NK-92 (cell line): ENCODE measurements around the gene RYK.
"Not testable (repeated sequence)": the region's sequence is repeated elsewhere in the genome, so short reads cannot be mapped to it uniquely, and the experiment has no call there.

Experiments used
- DNase-seq: peaks from one replicate; lab custom pipeline; 2025; ENCODE audit not compliant: unreplicated experiment; lab: John Stamatoyannopoulos, UW

Gene RYK

DNA sequence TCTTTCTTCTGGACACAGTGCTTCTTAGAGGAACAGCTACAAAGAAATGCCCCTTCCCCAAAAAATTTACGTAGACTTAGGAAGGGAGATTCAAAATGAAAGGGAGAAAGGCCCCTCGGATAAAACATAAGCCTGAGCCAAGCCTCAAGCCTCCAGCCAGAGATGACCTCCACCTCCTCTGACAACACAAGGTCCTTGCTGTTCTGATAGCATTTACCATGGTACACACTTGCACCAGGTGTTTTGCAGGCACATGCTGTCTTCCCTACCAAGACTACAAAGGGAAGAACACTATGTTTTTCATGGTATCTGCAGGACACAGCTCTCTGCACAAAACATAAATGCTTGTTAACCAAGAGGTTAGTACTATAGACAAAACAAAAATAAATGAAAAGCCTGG, 27.8 kb downstream of the RYK start:
- DNase-seq = no peak

DNA sequence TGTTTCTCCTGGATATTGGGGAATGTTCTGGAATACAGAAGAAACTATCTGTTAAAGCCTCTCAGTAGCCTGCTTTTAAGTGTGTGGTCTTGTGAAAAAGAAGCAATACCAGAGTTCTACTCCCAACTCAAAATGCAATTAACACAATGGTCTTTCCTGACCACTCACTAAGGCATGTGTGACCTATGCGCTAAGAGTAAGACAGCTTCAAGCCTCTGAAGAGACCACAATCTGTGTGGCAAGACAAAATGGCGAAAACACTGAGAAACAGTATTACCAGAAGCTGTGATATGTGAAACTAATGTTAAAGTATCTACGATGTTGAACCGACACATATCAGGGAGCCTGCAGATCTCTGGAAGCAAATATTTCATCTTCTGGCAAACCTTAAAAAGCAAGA, 33.8 kb downstream of the RYK start:
- no peak for DNase-seq

DNA sequence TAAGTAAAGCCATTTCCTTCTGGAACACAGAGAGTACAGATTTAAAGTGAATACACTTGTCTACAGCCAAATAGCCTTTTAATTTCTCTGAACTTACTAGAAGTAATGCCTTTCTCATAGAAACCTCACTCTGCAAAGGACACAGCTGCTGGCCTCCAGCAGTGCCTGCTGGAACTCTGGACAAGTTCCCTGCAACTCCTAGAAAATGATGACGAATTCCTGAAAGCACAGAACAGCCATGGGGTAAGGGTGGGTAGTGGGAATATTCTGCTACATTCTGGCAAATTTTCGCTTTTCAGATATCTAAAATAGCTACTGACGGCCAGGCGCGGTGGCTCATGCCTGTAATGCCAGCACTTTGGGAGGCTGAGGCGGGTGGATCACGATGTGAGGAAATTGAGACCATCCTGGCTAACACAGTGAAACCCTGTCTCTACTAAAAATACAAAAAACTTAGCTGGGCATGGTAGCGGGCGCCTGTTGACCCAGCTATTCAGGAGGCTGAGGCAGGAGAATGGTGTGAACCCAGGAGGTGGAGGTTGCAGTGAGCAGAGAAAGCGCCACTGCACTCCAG, 34.4 kb downstream of the RYK start:
- no peak for DNase-seq

DNA sequence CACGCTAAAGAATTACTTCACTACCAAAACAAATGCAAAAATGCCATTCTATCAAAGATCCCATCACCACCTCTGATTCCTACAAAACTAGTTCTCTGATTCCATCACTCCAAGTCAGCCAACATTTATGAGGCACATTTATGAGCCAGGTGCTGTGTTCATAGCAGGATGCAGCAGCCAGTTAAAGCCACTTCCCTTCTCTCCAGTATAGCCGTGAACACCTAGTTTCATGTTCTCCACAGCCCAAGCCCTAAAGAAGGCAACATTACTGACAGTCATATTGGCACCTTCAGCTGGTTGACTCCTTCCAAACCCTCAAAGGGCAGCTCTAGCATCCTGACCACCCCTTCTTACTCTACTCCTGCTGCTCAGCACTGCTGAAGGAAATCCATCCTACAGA, 36.4 kb downstream of the RYK start:
- DNase-seq = no peak

DNA sequence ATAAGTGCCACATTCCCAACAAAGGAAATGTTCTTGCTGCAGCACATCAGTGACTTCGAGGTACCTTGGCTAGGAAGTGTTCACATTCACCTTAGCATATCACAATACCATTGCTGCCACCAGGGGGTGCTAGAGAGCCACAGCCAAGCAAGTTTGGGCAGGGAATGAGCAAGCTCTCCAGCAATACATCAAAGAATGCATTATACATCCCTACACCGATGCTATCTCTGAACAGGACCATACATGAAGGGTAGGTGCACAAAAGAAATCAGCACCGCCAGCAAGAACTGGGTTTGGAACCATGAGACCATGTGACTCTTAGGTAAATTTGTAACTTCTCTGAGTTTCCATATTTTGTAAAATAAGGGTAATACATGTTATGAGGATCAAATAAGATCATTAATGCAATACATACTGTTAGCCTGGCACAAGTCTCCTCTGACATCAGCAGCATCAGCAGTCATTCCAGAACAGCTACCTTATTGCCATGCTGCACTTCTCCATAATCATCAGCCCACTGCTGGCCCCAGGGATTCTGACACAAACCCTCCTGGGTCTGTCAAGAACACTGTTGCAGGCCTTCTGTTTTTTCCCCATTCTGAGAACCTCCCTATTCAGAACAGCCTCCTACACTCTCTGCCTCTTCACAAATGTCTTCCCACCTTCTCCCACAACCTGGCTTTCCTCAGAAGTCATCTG, 37.5 kb downstream of the RYK start:
- peak; percentile 11 for DNase-seq

DNA sequence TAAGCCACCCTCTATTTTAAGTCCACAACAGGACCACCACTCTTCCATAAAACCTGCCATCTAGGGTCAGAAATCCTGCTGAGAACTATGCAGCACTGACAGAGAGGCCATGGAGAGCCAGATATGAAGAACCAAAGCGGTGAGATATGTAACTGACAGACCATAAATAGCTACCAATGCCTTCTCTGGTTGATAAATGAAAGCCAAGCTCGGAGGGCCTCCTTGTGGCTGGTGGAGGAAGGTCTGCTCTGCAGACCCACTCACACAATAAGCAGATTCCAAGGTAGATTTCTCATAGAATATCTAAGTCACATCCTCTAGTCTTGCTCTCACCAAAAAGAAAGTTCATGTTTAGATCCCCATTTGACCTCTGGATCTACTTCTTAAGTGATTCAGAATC, 38.9 kb downstream of the RYK start:
- no peak for DNase-seq

DNA sequence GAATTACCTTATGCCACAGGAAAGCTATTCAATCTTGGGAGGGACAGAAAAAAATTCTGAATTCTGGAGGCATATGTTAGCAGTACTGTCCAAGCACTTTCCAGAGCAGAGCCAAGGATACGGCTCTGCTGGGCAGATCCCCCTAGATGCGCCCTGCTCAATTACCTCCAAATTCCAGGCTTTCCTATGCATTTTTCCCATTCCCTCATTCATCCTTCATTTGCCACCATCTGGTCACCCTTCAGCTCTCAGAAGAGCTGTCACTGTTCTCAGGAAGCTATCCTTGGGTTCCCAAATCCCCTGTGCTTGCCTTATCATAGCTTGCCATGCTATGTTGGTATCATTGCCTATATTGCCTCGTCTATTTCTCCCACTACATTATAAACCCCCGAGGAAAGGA, 45.2 kb downstream of the RYK start:
- DNase-seq = no peak

DNA sequence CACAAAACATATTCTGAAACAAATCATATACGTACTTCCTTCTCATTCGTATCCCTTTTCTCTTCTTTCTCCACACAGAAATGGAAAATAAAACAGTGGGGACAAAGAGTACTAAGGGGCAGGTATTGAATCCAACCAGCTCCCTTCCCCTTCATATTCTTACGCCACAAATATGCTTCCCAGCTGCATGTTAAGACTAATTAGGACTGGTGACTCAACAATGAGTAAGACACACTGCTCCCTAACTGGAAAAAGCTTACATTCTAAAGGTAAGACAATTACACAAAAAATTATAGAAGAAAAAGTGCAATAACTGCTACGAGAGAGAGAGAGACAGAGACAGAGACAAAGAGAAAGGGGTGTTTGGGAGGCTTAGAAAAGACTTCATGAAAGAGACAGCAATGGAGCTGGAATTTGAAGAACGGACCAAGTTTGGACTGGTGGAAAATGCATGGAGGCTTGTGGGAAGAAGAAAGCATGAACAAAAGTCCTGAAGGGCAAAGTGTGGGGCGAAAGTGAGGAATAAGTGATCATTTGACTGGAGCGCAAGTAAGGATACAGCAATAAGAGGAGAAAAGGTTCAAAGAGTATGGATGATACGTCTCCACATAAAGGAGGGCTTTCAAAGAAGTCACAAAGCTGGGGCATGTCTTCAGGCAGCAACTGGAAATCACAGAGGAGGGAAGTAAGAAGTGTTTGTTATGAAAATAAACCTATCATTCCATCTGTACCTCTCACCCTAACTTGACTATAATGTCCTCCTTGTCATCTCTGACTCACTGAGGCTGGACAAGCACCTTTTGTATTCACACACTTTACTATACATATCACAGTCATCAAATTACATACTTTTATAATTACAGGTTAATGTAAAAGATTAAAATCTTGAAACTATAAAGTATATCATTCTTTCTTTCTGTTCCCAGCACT, 49.2 kb downstream of the RYK start:
- no peak for DNase-seq

DNA sequence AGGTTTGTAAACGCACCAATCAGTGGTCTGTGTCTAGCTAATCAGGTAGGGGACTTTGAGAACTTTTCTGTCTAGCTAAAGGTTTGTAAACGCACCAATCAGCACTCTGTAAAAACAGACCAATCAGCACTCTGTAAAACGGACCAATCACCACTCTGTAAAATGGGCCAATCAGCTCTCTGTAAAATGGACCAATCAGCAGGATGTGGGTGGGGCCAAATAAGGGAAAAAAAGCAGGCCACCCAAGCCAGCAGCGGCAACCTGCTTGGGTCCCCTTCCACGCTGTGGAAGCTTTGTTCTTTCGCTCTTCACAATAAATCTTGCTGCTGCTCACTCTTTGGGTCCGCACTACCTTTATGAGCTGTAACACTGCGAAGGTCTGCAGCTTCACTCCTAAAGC, 50.8 kb downstream of the RYK start:
- DNase-seq = not testable (repeated sequence)

DNA sequence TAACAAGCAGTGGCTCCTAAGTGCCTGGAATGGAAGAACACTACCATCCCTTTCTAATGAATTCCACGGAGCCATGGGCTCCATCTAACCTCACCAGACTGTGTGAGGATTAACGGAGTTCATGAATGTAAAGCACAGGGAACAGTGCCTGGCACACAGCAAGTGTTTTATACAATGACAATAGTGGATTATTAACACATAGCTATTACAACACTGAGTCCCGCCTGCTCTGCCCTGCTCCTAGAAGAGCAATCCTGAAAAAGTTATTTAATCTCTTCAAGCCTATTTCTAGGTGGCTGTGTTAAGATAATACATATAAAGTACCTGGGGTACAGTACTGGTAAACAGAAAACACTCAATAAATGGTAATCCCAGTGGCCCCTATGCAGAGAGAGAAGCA, 51.4 kb downstream of the RYK start:
- no peak for DNase-seq

DNA sequence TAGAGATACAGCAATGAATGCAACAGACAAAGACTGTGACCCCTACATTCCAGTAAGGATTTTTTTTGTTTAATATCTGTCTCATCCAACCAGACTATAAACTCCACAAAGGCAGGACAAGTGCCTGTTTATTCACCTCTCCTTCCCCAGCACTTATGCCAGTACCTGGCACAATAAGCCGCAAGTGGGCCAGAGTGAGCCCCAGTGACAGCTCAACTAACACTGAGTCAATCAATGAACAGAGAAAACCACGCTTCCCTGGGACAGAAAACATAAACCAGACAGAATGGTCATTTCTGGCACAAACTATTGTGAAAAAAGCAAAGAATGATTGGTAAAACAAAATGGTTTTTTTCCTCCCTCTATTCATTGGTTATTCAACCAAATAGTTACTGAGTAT, 52.2 kb downstream of the RYK start:
- no peak for DNase-seq

DNA sequence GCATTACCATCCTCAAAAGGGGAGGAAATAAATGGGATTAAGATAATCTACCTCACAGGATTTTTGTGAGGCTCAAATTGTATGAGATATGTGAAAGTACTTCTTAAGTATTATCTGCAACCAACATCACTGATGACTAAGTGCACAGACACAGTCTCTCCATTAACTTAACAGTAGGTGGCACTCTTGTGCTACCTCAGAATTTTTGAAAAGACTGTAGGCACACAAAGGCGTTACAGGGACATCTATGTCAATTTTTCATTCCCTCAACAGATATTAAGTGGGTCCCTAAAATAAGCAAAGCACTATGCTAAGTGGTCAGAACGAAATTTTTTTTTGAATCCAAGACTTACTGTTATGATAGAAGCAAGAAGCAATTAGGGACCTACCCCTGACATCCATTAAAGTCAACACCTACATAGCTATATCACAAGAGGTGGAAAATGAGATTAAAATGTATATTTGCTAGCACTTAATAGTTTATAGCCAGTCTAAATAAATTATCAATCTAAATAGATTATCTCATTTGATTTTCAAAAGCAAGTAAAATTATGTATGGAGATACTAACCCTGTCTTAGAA, 52.9 kb downstream of the RYK start:
- no peak for DNase-seq

DNA sequence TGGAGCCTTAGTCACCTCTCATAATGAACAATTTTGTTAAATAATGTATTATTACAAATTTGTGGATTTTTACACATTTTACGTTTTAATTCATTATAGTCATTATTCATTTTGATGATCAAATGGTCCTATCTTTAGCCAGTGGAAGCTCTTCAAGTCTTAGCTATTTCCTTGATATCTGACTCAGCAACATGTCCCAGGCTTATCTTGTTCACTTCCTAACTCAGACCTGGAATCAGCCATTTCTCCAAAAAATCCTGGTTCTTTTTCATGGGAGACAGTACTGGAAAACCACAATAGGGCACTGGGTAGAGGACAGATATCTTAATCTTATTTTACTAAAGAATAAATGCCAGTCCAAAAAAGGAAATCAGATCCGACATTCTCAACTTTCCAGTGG, 56.4 kb downstream of the RYK start:
- no peak for DNase-seq

DNA sequence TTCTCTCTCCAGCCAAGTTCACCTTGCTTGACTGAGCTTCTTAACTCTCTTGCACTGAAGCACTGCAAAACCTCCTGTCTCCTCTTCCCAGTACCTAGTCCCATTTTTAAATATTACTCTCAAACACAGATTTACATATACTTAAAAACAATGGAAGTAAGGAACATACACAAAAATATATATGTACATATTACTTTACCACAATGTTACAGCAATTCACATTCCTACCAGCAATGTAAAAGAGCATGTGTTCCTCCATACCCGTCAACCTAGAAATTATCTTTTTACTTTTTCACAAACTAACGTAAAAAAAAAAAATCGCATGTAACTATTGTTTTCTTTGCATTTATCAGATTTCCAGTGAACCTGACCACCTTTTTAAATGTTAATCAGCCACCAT, 60.4 kb downstream of the RYK start:
- no peak for DNase-seq

DNA sequence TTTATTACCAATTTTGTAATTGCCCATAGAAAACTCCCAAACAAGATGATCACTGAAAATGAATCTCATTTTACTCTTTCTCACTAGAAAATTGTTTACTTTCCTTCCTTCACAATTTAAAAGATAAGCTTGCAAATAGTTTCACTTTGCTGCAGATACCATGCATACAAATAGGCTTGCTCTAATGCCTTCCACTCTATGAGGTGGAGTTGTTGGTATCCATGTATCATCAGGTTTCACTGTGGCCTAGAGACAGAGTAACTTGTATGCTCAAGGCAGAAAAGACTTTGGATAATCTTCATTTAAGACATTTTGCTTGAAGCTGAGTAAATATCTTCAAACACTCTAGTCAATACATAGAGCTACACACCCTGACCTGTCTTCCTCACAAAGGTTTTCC, 60.8 kb downstream of the RYK start:
- DNase-seq = no peak

DNA sequence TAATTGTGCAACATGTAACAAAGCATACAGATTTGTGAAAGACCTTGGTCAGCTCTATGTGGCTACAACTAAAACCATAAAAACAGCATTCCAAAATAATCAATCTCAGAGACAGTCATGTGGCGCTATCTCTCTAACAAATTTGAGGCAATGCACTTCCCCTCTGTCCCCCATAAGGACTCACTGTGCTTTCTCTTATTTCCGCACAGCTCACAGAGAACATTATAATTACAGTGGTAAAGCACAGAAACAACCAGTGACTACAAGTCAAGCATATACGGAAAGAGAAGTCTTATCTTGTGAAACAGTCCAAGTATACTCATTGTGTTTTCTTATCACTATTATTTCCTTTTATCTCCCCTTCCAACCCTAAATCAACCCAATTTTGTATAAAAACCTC, 64.3 kb downstream of the RYK start:
- DNase-seq = no peak

DNA sequence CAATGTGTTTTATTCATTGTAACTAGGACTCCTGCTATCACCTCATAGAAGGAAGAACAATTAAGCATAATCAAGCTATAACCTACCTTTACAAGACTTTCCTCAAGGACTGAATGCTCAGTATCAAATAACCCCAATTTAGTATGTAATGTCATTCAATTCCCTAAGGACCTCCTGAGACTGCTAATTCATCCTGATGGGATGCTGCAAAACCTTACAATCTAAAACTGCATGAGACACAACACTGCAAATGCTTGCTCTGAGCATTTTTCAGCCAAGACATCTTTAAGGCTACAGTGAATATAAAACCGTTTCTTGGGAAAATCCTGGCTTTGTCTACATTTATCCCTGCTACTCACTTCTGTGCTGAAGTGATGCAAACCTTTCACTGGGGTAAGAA, 69.9 kb downstream of the RYK start:
- no peak for DNase-seq

DNA sequence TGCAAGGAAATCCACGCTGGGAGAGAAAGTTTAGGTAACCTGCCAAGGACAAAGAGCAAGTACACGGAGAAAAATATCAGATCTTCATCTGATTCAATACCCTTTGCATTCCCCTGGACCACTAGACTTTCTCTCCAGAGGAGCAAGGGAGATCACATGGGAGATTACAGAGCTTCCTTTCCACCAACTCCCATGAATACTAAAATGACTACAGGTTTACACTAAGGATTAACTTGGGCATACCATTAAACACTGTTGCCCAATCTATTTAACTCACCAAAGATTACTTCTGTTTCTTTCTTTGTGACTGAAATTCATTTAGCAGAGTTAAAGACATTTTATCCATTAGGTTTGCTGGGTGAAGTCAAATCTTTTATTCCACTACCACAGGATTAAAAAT, 71.2 kb downstream of the RYK start:
- DNase-seq = no peak

DNA sequence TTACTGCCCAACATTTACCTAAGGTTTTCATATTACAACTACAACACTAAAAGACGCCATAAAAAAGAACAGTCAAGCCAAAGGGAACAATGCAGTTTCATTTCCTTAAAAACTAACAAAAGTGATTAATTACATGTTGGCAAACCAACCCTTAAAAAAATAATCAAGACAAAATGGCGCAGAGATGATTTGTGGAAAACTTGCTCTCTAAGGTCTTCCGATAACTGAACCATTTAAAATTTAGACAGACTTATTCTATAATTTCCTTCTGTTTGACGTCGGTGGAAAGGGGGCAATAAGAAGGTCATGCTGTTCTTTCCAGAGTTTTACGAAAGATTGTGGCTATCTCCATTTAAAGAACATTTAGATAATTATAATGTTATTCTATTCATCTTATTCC, 87.6 kb downstream of the RYK start:
- DNase-seq = no peak

DNA sequence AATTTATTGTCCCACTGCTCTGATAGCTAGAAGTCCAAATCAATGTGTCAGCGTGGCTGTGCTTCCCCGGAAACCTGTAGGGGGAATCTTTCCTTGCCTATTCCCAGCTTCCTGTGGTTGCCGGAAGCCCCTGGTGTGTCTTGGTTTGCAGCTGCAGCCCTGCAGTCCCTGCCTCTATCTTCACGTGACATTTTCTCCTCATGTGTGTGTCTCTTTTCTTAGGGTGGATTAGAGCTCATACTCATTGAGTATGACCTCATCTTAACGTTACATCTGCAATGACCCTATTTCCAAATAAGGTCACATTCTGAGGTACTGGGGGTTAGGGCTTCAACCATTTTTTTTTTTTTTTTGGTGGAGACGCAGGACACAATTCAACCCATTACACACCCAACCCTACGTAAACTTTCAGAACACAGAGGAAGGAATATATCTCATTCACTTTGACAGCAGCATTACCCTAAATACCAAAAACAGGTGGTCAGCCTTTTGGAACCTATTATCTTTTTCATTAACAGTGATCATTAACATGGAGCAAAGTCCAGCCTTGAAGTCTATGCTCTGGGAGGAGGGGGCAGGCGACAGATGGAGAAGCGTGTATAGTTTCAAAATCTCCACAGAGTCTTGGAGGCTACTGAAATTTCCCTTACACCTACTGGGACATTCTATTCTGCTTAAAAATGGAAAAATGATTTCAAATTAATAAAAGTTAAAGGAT, 88.6 kb downstream of the RYK start:
- no peak for DNase-seq

DNA sequence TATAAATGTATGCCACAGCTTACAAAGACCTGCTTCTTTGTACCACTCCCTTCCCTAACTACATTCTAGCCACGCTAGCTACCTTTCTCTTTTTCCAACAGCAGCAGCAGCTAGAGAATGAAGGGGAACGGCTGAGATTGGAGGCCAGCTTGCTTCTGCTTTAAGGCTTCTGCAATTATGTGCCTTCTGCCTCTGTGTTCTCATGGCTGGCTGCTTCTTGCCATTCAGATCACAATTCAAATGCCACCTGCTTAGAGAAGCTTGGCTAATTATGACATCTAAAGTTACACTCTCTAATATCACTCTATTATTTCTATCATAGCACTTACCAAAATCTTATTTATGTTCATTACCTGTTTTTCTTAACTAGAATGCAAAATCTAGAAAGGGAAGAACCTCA, 95.2 kb downstream of the RYK start:
- DNase-seq = no peak
